Measurements from ENCODE around the gene N4BP2.
"Not testable (repeated sequence)": the region's sequence is repeated elsewhere in the genome, so short reads cannot be mapped to it uniquely, and the experiment has no call there.

The N4BP2 gene

DNA sequence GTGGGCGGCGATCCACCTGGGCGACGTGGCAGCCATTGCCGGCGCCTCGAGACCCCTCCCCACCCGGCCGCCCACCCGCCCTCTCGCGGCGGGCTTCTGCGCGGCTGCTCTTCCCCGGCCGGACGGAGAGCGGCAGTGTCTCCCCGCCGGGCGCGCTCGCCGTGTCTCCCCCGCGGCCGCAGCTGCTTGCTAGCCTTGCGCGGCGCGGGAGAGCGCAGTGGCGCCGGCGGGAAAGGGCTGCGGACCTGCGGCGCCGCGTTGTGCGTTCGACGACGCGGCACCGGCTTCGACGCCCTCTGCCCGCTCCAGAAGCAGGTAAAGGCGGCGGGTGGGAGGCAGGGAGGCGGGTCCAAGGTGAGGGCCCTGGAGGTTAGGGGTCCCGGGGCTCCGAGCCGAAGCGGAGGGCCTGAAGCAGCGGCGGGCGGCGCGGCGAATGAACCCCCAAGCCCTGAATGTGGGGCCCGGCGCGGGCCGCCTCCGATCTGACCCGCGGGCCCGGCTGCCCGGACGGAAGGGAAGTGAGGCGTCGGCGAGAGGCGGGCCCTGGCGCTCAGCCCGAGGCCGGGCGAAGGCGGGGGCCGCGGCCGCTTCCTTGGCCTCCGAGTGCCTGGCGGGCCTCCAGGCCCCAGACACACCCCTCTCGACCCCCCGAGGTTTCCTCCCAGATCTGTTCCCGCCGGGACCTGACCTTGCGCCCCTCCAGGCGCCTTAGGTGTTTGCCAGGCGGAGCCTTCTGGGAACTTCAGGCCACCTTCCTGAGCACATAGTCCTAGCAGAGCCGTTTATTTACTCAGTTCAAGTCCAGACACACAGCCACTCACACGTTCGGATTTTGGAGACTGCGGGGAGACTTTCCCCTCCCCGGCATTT, at the start of gene N4BP2:
TSS of gene N4BP2 (plus strand) at position 135 of the 870 bp plus-strand sequence. CDS start 40,491 bp downstream, outside the sequence.
- DNase-seq, result peak; percentile 64

- DNase-seq, result no peak
Measured at GRCh38 chr4:40016007-40016406, 40.6 kb upstream of the N4BP2 start.

- DNase-seq, result no peak
Measured at GRCh38 chr4:40020221-40020620, 36.4 kb upstream of the N4BP2 start.

DNA sequence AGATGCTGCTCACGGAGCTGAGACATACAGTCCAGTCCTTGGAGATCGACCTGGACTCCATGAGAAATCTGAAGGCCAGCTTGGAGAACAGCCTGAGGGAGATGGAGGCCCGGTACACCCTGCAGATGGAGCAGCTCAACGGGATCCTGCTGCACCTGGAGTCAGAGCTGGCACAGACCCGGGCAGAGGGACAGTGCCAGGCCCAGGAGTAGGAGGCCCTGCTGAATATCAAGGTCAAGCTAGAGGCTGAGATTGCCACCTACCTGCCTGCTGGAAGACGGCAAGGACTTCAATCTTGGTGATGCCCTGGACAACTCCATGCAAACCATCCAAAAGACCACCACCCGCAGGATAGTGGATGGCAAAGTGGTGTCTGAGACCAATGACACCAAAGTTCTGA, 35.5 kb upstream of the N4BP2 start:
- DNase-seq, result not testable (repeated sequence)

GRCh38 chr4:40024049-40024448, 32.6 kb upstream of the N4BP2 start:
- DNase-seq, result not testable (repeated sequence)

DNA sequence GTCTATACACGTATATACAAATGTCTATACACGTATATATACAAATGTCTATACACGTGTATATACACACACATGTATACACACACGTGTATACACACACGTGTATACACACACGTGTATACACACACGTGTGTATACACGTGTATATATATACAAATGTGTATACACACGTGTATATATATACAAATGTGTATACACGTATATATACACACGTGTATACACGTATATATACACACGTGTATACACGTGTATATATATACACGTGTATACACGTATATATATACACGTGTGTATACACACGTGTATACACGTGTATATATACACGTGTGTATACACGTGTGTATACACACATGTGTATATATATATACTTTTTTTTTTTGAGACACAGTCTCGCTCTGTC, 23.9 kb upstream of the N4BP2 start:
- no peak for DNase-seq

DNA sequence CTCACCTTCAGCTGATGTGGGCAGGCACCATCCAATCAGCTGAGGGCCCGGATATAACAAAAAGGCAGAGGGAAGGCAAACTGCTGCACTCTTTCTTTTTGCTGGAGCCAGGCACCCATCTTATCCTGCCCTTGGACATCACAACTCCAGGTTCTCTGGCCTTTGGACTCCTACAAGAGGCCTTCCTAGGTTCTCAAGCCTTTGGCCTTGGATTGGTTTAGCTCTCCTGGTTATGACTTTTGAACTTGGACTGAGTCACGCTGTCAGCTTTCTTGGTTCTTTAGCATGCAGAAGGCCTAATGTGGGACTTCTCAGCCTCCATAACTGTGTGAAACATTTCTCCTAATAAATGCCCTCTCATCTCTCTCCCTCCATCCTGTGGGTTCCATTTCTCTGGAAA, 23.0 kb upstream of the N4BP2 start:
- no peak for DNase-seq

GRCh38 chr4:40038977-40039376, 17.7 kb upstream of the N4BP2 start:
- no peak for DNase-seq

- no peak for DNase-seq
Measured at GRCh38 chr4:40040908-40041307, 15.7 kb upstream of the N4BP2 start.

GRCh38 chr4:40043786-40044185, 12.9 kb upstream of the N4BP2 start:
- no peak for DNase-seq

- peak; percentile 19 for DNase-seq
Measured at GRCh38 chr4:40046311-40046980, 10.2 kb upstream of the N4BP2 start.

GRCh38 chr4:40053161-40053560, 3.5 kb upstream of the N4BP2 start:
- DNase-seq, result no peak

GRCh38 chr4:40055511-40055862, 1.2 kb upstream of the N4BP2 start:
- peak; percentile 46 for DNase-seq

GRCh38 chr4:40055863-40056715, 561 bp upstream of the N4BP2 start:
- peak; percentile 60 for DNase-seq

DNA sequence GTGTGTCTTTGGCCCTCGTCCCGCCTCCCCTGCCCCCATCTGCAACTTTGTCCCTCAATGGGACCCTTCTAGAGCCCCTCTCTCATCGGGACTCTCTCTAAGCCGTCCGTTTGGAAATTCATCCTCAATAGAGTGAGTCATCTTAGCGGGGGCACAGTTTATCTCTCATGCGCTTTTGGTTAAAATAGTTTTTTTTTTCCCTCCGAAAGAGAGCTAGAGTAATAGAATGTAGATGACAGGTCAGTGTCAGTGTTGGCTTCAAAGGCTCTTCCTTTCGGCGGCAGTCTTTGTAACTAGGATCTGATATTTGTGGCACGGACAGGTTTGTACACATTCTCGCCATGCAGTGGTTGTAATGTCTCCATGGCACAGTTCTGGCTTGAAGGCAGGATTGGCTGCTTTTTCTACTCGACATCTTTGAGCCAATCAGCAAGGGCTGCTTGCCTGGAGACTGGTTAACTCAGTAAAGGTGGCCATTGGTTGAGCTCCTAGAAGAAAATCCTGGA, 989 bp downstream of the N4BP2 start:
- DNase-seq, result peak; percentile 83

DNA sequence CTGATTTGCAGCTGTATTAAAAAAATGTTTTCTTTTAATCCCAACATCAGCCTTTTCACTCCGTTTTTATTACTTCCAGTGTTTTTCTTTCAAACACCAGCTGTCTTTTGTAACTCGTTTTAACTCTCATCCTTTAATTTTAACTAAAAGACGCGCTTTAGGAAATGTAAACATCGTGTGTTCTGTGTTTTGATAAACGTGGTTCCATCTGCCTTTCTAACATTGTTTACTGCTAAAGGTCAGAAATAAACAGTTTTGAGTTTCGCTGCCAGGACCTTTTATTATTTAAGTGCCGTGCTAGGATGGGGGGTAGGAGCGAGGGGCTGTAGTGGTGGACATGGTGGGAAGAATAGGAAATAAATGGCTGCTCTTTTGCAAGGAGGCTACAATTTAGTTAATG, 1.5 kb downstream of the N4BP2 start:
- DNase-seq, result no peak

GRCh38 chr4:40058854-40059253, 2.2 kb downstream of the N4BP2 start:
- DNase-seq, result no peak

DNA sequence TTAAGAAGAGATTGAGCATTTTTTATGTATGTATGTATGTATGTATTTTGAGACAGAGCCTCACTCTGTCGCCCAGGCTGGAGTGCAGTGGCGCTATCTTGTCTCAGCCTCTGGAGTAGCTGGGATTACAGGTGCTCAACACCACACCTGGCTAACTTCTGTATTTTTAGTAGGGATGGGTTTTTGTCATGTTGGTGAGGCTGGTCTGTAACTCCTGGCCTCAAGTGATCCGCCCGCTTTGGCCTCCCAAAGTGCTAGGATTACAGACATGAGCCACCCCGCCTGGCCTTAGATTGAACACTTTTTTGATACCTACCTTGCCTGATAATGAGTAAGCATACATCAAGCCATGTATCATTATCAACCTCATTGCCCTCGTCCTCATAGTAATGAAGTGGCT, 2.7 kb downstream of the N4BP2 start:
- DNase-seq, result no peak

- DNase-seq, result no peak
Measured at GRCh38 chr4:40065010-40065409, 8.4 kb downstream of the N4BP2 start.

- no peak for DNase-seq
Measured at GRCh38 chr4:40066651-40067050, 10.0 kb downstream of the N4BP2 start.

- no peak for DNase-seq
Measured at GRCh38 chr4:40070387-40070786, 13.7 kb downstream of the N4BP2 start.

DNA sequence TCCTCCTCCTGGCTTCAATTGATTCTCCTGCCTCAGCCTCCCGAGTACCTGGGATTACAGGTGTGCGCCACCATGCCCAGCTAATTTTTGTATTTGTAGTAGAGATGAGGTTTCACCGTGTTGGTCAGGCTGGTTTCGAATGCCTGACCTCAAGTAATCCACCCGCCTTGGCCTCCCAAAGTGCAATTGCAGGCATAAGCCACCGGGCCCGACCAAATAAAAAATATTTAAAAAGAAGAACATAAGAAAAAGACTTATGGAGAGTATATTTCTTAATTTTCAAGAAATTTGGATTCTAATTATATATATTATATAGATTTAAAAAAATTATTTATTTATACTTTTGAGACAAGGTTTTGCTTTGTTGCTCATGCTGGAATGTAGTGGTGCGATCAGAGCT, 29.8 kb downstream of the N4BP2 start:
- DNase-seq, result no peak

GRCh38 chr4:40087799-40088366, 31.2 kb downstream of the N4BP2 start:
- no peak for DNase-seq

Measured in NCI-H1105 treated with DMSO at 0.1 percent for 48 hours (cell line).